Fibroblast of lung (primary cell): Measurements from ENCODE around the gene RASA3.

Source experiments
- CTCF ChIP-seq, 2 donors: IDR thresholded peaks in 1 of 2; conservative IDR thresholded peaks in 1 of 2; 1 replicate in 1 of 2; 2 replicates in 1 of 2; pipeline ENCODE4 v1.5.1; 2011 to 2012; ENCODE audit warnings: low read length in 2 of 2, control low read depth in 1 of 2, inconsistent platforms in 1 of 2, low read depth in 1 of 2, mild to moderate bottlenecking in 1 of 2
- EZH2 ChIP-seq: IDR thresholded peaks from 2 replicates; pipeline ENCODE4 v1.5.1; 2012; ENCODE audit warnings: low read length, control low read depth, mild to moderate bottlenecking; ENCODE audit errors: missing control alignments

- TF ChIP-seq CTCF (conservative IDR thresholded peaks at IDR 0.05 in 1 of 2, IDR thresholded peaks at IDR 0.05 in 1 of 2; ENCODE audit: low read depth in 1 of 2, low read length in 2 of 2): no peak
- TF ChIP-seq EZH2: no peak
Observed at GRCh38 chr13:114108141-114108761, 24.2 kb downstream of the RASA3 start.
